DMS 273 (cell line): ENCODE data around the gene CCDC18.

Source experiments
- DNase-seq: peaks from one replicate; lab custom pipeline; 2025; ENCODE audit not compliant: unreplicated experiment; lab: John Stamatoyannopoulos, UW

Gene CCDC18

DNA sequence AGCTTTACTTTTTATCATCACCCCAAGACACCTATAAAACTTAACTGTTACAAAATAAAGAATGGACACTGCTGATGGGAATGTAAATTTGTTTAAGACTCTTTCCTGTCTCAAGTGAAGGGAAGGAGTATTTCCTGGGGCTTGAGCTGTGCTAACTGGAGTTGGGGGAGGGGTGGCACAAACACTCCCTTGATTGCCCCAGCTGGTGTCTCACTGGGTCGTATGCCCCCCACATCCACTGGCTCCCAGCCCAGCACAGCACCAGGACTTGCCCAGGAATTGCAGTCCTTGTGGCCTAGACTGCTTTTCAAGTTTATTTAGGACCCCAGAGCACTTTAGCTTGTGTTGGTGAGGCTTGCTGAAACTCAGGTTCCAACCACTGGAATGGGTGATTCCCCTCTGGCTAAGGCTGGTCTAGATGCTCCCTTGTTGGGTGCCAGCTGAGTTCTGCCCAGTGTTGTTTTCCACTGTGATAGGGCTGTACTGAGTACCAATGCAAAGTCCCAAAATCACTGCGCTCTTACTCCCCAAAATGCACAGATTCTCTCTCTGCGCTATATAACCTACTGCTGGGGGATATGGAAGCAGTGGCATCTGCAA, 116.1 kb downstream of the CCDC18 start:
- DNase-seq = peak; percentile 66

DNA sequence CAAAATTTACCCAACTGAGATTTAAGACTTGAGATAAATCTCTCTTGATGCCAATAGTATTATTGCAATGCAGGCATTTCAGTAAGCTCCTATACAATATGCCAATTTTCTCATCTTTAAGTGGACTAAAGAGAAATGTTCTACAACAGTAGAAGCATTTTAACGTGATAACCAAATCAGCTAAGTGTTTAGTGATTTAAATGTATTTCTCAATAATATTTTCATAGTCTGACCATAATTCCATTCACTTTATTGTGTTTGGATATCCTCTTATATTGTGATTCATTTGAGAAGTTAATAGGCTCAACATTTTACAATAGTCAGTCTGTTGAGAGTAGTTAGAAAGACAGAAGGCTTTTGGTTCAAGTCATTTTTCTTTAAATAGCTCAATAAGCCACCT, 120.6 kb downstream of the CCDC18 start:
- no peak for DNase-seq

DNA sequence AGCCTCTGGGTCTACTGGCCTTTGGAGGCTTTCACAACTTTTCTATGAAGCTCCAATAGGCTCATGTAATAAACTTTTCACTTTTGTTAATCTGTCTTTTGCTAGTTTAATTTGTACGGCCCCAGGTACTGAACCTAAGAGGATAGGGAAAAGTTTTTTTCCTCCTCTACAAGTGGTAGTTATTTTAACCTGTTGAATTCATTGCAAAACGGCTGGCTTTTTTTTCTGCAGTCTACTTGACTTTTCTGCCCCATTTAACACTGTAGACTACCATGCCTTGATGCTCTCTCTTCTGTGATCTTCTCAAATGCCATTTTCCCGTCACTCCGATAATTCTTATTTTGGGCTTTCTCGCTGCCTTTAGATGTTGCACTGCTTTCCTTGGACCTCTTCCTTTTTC, 121.6 kb downstream of the CCDC18 start:
- DNase-seq = no peak

DNA sequence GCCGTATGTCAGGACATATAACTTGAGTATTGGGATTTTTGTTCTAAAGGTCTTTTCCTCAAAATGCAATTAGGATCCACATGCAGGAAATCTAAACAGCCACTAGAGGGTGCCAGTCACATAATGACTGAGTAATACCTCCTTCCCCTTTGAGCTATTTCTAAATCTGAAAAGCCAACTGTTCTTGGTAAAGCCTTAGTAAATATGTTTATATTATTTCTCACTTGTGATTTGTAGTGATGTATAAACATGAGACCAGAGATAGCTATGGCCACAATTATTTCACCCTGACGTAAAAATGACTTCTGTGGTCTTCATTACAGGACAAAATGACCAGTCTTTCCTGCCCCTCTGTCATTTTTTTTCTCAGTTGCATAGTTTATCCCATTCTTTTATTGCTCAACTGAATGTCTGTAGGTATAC, 124.2 kb downstream of the CCDC18 start:
- peak; percentile 87 for DNase-seq

DNA sequence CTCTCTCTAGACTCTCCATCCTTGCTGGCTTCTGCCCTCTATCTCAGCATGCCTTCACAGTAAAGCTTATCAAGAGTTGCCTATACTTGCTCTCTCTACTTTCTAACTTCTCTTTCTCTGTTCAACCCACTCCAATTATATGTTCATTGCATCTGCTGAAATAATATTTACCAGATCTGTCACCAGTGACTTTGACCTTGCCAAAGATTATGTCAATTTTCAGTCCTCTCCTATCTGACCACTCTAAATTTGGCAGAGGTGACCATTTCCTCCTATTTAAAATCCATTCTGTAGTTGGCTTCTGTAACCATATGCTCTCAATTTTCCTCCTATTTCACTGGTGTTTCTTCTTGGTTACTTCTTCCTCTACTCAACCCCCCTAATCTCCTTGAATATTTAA, 126.4 kb downstream of the CCDC18 start:
- no peak for DNase-seq

DNA sequence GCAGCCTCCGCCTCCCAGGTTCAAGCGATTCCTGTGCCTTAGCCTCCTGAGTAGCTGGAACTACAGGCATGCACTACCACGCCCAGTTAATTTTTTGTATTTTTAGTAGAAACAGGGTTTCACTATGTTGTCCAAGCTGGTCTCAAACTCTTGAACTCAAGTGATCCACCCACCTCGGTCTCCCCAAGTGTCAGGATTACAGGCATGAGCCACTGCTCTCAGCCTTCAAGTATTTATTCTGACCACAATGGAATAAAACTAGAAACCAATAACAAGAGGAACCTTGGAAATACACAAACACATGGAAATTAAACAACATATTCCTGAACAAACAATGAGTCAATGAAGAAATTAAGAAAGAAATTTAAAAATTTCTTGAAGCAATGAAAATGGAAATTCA, 132.5 kb downstream of the CCDC18 start:
- no peak for DNase-seq

DNA sequence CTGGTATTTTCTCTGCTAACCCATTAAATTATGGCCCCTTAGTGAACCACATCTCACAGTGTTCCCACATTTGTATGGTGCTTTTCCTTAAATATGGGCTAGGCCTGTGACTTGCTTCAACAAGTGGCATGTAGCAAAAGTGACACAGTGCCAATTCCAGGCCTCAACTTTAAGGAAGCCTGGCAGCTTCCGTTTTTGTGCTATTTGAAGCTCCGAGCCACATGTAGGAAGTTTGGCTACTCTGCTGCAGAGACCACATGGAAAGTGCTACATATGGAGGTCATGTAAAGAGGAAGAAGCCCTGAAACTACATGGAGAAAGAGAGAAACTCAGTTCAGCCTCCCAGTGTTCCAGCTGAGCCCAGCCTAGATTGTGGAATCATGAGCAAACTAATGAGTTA, 136.7 kb downstream of the CCDC18 start:
- DNase-seq = no peak

DNA sequence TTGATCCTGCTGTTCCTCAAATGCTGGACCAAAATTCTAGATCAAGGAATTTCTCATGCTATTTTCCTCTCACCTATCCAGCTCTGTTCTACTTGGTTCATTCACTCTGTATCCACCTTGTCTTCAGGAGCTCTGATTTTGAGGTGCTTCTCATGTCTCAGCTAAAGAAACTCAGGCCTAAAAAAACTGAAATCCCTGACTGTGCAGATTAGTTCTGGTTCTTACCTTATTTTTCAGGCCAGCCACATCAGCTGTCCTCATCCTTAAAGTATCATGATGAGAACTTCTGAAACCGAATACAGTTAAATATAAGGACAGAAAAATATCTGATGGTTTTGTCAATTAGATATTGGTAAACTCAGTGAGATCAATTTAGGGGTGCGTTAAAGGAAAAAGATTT, 137.4 kb downstream of the CCDC18 start:
- DNase-seq = no peak

DNA sequence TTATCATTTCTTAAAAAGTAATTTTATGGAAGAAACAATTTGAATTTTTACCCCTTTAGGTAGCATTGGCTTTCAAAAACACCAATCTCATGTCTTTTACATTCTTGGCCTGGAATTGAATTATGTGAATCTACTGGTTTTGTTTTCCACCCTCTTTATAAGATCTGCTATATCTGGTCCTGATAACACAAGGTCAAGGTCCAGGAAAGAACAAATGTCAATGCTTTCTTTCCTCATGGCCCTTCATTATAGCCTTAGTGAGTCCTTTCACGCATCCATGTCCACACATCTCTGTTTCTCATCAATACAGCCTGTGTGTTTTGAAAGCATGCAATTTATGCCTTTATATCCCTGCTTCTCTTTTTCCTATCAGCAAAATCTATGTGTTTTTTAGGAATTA, 141.2 kb downstream of the CCDC18 start:
- no peak for DNase-seq

DNA sequence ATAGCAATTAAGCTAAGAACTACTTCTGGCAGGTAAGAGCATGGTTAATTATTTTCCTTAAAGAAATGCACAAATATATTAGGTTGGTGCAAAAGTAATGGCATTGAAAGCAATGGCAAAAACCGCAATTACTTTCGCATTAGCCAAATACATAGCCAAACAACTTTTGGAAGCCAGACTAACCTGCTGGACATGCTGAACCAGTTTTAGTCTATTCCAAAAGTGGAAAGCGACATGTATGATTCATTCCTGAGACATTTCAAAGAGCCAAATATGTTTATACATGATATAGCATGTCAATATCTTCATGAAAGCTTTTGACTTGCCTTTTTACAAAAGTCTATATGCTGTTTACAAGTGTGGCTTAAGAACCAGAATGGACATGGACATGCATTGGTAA, 141.8 kb downstream of the CCDC18 start:
- no peak for DNase-seq

DNA sequence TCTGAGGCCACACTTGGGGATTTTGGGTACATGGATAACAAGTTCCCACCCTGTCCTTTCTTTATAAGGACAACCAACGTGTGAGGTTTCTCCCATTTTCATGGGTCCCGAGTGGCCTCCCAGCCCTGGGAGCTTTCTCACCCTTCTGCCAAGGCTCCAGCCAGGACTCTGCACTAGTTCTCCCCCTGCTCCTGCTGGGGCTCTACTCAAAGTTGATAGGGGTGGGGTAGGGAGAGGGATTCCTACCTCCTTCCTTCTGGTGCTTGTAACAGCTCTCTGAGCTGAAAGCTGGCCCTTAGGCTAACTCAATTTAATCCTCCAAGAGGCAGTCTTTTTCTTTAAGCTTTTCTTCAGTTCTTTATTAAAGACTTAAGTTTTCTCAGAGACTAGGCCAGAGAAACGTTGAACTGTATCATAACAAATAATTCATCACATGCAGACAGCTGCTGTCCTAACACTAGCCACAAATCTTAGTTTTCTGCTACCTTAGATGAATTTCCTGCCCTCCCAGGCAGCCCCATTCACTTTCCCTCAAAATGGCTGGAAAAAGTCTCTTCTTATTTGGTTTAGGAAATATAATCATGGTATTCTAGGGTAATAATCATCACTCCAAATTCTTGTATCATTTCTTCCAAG, 142.8 kb downstream of the CCDC18 start:
- DNase-seq = no peak

DNA sequence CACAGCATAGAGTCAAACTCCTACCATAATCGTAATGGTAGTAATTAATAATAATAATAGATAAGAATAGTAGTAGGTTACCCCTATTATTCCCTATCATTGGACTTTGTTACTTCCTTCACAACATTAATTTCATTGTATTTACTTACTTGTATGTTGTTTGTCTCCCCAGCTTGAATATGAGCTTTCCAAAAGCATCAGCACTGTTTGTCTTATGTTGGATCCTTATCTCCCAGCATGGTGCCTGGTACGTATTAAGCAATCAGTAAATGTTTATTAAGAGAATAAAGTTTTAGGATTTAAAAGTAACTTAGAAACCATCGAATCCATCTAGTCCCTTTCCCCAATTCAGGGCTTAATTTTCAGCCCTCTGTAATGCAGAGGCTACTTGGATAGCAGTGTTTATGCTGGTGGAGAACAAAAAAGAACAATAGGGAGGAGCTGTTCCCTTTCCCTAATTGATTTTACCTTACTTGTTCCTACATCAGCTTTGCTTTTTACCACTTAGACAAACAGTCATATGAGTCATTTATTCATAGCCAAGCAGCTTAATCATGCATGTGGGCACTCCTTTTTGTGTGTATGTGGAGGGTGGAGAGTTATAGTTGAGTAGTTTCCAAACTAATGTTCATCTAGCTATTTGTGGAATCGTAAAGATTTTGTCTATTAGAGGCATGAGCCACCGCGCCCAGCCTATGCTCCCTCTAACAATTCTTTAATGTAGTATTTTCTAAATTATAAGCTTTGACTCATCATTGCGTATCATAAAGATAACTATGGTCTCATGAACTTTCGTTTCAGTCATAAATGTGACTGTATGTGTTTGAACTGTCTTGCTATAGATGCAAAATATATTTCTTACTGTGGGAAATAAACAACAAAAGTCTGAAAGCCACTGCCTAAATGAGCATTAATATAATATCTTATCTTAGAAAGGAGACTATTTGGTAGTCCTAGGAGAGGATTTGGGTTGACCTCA, 144.3 kb downstream of the CCDC18 start:
- no peak for DNase-seq
